Natural killer cell treated with Interleukin-12 subunit alpha and Interleukin-12 subunit beta and Interleukin-15 and Interleukin-18, amount 100 ng/mL, for 72 hours (primary cell): Measurements from ENCODE around the gene FBXO8. TPM values are rescaled to one million over a fixed set of nuclear protein-coding genes. Genes with fewer than 3 reads are reported as not detected.
"Not testable (repeated sequence)": the region's sequence is repeated elsewhere in the genome, so short reads cannot be mapped to it uniquely, and the experiment has no call there.

Source experiments
- ATAC-seq, 2 donors: fragments of 150-1000 bp; cut with Tn5 transposase in 1 of 2; sonication (Bioruptor Pico), chemical (Tn5 transposase) in 1 of 2; 2 replicates each; pipeline ENCODE4 v1.10.0; 2021
- DNase-seq: peaks from one replicate; pipeline ENCODE4 v3.0.0; 2022; ENCODE audit warnings: low spot score
- H3K27ac Mint-ChIP-seq, 2 donors: 1 replicate in 1 of 2; 2 replicates in 1 of 2; pipeline ENCODE4 v1.8.0; 2022; ENCODE audit warnings: mixed read lengths in 2 of 2, mild to moderate bottlenecking in 1 of 2, moderate library complexity in 1 of 2
- H3K27me3 Mint-ChIP-seq, 2 donors: 1 replicate in 1 of 2; 2 replicates in 1 of 2; pipeline ENCODE4 v1.8.0; 2022; ENCODE audit warnings: mixed read lengths in 2 of 2
- H3K36me3 Mint-ChIP-seq: one replicate; pipeline ENCODE4 v1.8.0; 2022; ENCODE audit warnings: mixed read lengths
- H3K4me1 Mint-ChIP-seq, 2 donors: 1 replicate in 1 of 2; 2 replicates in 1 of 2; pipeline ENCODE4 v1.8.0; 2022; ENCODE audit warnings: low read depth in 2 of 2, mixed read lengths in 2 of 2, mild to moderate bottlenecking in 1 of 2
- H3K4me3 Mint-ChIP-seq: one replicate; pipeline ENCODE4 v1.8.0; 2022; ENCODE audit warnings: mixed read lengths
- H3K9me3 Mint-ChIP-seq: 2 replicates; pipeline ENCODE4 v1.8.0; 2022; ENCODE audit warnings: mixed read lengths
- total RNA-seq, 2 donors: library from RNA; stranded (reverse); gene quantifications; one replicate each; pipeline ENCODE4 v1.2.3, GENCODE V29; 2022

Gene FBXO8
- total RNA-seq, 2 donors from 2014 or later: 11.4 to 21.8 TPM

DNA sequence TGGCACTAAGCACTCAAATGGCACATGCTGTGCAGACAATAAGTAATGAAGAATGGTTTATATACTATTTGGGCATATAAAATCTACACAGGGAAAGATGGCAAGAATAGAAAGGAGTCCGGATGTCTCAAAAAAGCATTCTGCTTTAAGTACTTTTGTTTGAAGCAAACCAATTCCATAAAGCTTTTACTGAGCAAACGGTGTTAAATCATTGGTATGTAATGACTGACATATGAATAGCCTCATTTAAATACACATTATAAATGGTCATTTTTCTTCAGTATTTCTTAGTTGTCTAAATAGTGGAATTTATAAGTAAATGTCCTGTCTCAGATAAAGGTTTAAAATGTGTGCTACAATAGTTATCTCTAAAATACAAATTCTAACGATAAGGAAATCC is 6.0 kb downstream of the FBXO8 start:
- no peak for DNase-seq
- Mint-ChIP-seq H3K4me3 (no peak overlapping the region), H3K4me1 (peaks cover 13 to 33% of the 10 kb centered on the region in 2 donors), H3K27me3 (no peaks in the 10 kb centered on the region), H3K27ac (no peak overlapping the region), H3K9me3 (no peaks in the 10 kb centered on the region), H3K36me3 (peaks cover 17% of the 10 kb centered on the region)
- ATAC-seq: no peak

GRCh38 chr4:174275101-174275500 is 8.4 kb downstream of the FBXO8 start:
- ATAC-seq (no peak), DNase-seq (no peak)
- Mint-ChIP-seq H3K27ac (no peak overlapping the region), H3K4me3 (no peak overlapping the region), H3K36me3 (peaks cover 12% of the 10 kb centered on the region), H3K27me3 (no peaks in the 10 kb centered on the region), H3K9me3 (no peaks in the 10 kb centered on the region), H3K4me1 (peaks cover 18 to 23% of the 10 kb centered on the region in 2 donors)

GRCh38 chr4:174274436-174274835 is 9.0 kb downstream of the FBXO8 start:
- no peaks in the 10 kb centered on the region for H3K27me3 Mint-ChIP-seq
- DNase-seq (no peak), ATAC-seq (no peak)
- H3K4me1 Mint-ChIP-seq: peaks cover 17 to 18% of the 10 kb centered on the region in 2 donors
- no peak overlapping the region for H3K27ac Mint-ChIP-seq
- H3K9me3 Mint-ChIP-seq: no peaks in the 10 kb centered on the region
- H3K4me3 Mint-ChIP-seq: no peak overlapping the region
- H3K36me3 Mint-ChIP-seq: peaks cover 7% of the 10 kb centered on the region

DNA sequence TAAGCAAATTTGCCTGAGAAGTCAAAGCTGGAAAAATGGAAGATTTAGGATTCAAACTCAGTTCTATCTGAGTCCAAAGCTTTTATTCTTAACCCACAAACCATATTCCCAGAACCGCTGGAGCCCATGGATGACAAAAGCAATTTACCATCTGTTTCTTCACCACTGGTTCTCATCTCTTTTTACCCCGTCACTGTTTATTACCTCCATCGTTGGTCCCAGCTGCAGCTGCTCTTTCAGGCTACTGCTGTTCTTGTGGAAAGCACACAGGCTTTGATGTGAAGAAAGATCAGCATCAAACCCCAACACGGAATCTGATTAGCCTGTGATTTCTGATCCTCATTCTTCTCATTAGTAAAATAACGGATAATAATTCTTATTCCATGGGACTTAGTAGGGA is 9.5 kb downstream of the FBXO8 start:
- ATAC-seq (no peak), DNase-seq (no peak)
- H3K27me3 Mint-ChIP-seq: no peaks in the 10 kb centered on the region
- H3K36me3 Mint-ChIP-seq: peaks cover 2% of the 10 kb centered on the region
- peaks cover 12 to 16% of the 10 kb centered on the region in 2 donors for H3K4me1 Mint-ChIP-seq
- H3K4me3 Mint-ChIP-seq: no peak overlapping the region
- H3K27ac Mint-ChIP-seq: no peak overlapping the region
- H3K9me3 Mint-ChIP-seq: no peaks in the 10 kb centered on the region

GRCh38 chr4:174266416-174266815 is 17.1 kb downstream of the FBXO8 start:
- peaks cover 0 to 9% of the 10 kb centered on the region in 2 donors for H3K4me1 Mint-ChIP-seq
- no peaks in the 10 kb centered on the region for H3K27me3 Mint-ChIP-seq
- no peak for ATAC-seq
- no peak overlapping the region for H3K4me3 Mint-ChIP-seq
- no peak for DNase-seq
- H3K36me3 Mint-ChIP-seq: no peaks in the 10 kb centered on the region
- H3K27ac Mint-ChIP-seq: no peak overlapping the region
- no peaks in the 10 kb centered on the region for H3K9me3 Mint-ChIP-seq

DNA sequence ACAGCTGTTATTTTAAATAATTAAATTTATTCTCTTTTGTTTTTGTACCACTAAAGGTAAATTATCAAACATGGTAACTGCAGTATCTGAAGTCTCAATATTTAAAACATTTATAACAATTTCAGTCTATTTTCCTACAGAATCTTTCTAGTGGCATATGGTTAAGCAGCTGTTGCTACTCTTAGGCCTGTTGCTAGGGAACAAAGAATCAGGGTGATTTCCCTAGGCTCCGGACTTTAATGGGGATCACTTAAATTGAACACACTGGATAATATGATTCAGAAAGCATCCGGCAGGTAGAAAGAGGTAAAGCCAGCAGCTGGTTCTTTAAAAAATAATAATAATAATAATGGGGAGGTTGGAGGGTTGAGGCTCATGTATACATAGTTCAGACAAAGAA is 17.6 kb downstream of the FBXO8 start:
- ATAC-seq (no peak), DNase-seq (no peak)
- Mint-ChIP-seq H3K27ac (no peak overlapping the region), H3K4me3 (no peak overlapping the region), H3K4me1 (peaks cover 0 to 7% of the 10 kb centered on the region in 2 donors), H3K36me3 (no peaks in the 10 kb centered on the region), H3K9me3 (no peaks in the 10 kb centered on the region), H3K27me3 (no peaks in the 10 kb centered on the region)

DNA sequence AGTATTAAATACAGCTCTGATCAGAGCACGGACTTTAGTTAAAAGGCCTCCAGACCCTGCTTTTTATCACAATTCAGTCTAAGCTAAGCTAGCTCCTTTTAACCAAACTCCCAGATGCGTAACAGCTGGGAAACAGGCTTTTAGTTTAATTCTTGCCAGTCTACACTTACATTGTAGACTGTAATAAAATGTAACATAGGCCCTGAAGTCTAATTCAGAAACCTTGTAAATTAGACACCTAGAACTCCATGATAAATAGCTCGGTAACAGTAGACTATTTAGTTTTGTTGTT is 20.1 kb downstream of the FBXO8 start:
- DNase-seq (no peak), ATAC-seq (no peak)
- Mint-ChIP-seq H3K27ac (no peak overlapping the region), H3K9me3 (no peaks in the 10 kb centered on the region), H3K27me3 (no peaks in the 10 kb centered on the region), H3K4me1 (peaks cover 0 to 5% of the 10 kb centered on the region in 2 donors), H3K4me3 (no peak overlapping the region), H3K36me3 (no peaks in the 10 kb centered on the region)

- ATAC-seq: no peak
These were observed 20.6 kb downstream of the FBXO8 start for GRCh38 chr4:174262624-174263444.

DNA sequence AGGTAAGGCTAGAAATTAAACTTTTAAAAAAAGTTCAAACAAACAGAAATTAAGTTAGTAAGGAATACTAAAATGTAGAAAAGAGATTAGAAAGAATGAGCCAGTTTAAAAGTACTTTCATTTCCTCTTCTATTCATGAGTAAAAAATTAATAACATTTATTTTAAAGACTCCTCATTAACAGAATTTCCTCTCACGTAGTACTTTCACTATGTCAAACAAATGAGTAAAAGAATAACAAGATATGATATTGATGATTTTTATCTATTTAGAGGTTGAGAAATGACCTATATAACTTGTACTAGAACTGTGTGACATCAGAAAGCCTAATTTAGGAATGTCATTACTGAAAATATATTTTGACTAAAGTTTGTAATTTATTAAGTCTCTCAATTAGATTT is 22.0 kb downstream of the FBXO8 start:
- H3K9me3 Mint-ChIP-seq, H3K27me3 Mint-ChIP-seq, DNase-seq, H3K4me1 Mint-ChIP-seq, H3K4me3 Mint-ChIP-seq, H3K36me3 Mint-ChIP-seq, ATAC-seq, H3K27ac Mint-ChIP-seq: not testable (repeated sequence)

More at GRCh38 chr4:174262624-174263444, 20.6 kb downstream of the FBXO8 start:
- Mint-ChIP-seq H3K27ac (no peak overlapping the region), H3K4me1 (peaks cover 0 to 5% of the 10 kb centered on the region in 2 donors), H3K9me3 (no peaks in the 10 kb centered on the region), H3K4me3 (no peak overlapping the region), H3K27me3 (no peaks in the 10 kb centered on the region), H3K36me3 (no peaks in the 10 kb centered on the region)
- no peak for DNase-seq

- no peaks in the 10 kb centered on the region for H3K27me3 Mint-ChIP-seq
- ATAC-seq (no peak), DNase-seq (no peak)
- no peaks in the 10 kb centered on the region for H3K9me3 Mint-ChIP-seq
- H3K36me3 Mint-ChIP-seq: no peaks in the 10 kb centered on the region
- H3K27ac Mint-ChIP-seq: no peak overlapping the region
- H3K4me1 Mint-ChIP-seq: peaks cover 0 to 5% of the 10 kb centered on the region in 2 donors
- no peak overlapping the region for H3K4me3 Mint-ChIP-seq
These were observed 23.4 kb downstream of the FBXO8 start for GRCh38 chr4:174260099-174260498.

DNA sequence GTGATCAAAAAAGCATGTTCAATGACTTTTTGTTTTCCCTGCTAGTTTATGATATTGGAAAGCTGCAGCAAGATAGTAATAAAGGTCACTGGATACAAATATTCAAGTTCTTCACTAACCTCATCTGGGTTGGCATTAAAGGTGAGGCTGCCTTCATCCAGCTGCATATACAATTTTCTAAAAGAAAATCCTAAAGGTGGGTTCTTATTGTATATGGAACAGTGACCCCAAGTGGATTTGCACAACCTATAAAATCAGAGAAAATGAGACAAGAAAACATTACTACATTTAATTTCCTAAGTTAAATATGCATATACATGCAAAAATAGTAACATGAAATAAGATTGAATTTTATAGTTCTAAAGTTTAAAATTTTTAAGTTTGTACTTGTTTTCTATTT is 23.9 kb downstream of the FBXO8 start:
- Mint-ChIP-seq H3K4me3 (no peak overlapping the region), H3K4me1 (peaks cover 0 to 2% of the 10 kb centered on the region in 2 donors), H3K27me3 (no peaks in the 10 kb centered on the region), H3K27ac (no peak overlapping the region), H3K9me3 (no peaks in the 10 kb centered on the region), H3K36me3 (no peaks in the 10 kb centered on the region)
- ATAC-seq: no peak
- DNase-seq: no peak

GRCh38 chr4:174256277-174256713 is 27.2 kb downstream of the FBXO8 start:
- ATAC-seq (no peak), DNase-seq (no peak)
- Mint-ChIP-seq H3K36me3 (no peaks in the 10 kb centered on the region), H3K9me3 (no peaks in the 10 kb centered on the region), H3K4me1 (no peaks in the 10 kb centered on the region), H3K27ac (no peak overlapping the region), H3K4me3 (no peak overlapping the region), H3K27me3 (no peaks in the 10 kb centered on the region)

DNA sequence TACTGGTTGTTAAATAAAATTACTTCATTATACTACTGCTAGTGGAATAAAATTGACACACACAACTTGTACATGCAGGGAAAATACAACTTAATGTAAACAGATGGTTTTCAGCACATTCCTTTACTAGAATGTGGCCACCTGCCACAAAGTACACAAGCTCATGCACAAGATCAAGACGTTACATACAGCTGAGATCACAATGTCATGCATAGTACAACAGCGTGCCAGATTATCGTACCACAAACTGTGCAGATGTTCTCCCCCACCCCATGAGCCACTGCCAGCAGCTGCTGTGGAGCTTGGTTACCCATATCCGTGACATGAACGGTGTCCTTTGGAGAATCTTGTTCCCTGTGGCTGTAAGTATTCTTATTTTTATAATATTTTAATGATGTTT is 27.7 kb downstream of the FBXO8 start:
- ATAC-seq (no peak), DNase-seq (no peak)

DNA sequence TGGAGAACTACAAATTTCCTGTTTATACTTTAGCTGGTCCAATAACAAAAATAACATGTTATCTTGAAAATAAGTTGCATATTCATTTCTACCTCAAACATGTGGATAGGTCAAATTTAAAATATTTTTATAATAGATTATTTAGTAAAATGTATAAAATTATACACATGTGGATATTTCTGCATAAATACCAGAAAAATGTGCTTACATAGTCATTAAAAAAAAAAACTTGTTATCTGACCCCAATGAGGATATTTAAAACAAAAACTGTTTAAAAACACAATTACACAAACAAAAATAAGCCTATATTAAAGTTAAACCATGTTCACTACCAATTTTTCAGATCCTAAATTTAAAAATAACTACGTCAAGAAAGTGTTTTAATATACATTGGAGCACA is 28.1 kb downstream of the FBXO8 start:
- no peaks in the 10 kb centered on the region for H3K36me3 Mint-ChIP-seq
- no peak overlapping the region for H3K27ac Mint-ChIP-seq
- no peaks in the 10 kb centered on the region for H3K4me1 Mint-ChIP-seq
- H3K4me3 Mint-ChIP-seq: no peak overlapping the region
- ATAC-seq (no peak), DNase-seq (no peak)
- no peaks in the 10 kb centered on the region for H3K27me3 Mint-ChIP-seq
- no peaks in the 10 kb centered on the region for H3K9me3 Mint-ChIP-seq

More for the DNA sequence above, 27.7 kb downstream of the FBXO8 start:
- Mint-ChIP-seq H3K27me3 (no peaks in the 10 kb centered on the region), H3K27ac (no peak overlapping the region), H3K4me3 (no peak overlapping the region), H3K4me1 (no peaks in the 10 kb centered on the region), H3K36me3 (no peaks in the 10 kb centered on the region), H3K9me3 (no peaks in the 10 kb centered on the region)

DNA sequence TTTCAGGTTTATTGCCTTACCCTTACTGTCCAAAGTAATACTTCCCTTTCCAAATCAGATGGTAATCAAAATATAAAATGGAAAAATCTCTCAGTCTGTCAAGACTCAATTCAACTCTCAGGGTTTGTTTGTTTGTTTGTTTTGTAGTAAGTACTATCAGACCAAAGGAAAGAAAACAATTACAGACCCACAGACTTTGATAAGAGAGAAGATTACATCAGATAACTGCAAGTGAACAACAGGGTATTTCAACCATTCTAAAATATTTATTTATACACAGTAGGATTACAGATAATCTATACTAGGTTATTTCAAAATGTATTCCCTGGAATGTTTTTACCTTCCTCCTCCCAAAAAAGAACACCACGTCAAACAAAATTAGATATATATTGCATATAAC is 28.9 kb downstream of the FBXO8 start:
- H3K9me3 Mint-ChIP-seq: no peaks in the 10 kb centered on the region
- H3K4me1 Mint-ChIP-seq: no peaks in the 10 kb centered on the region
- ATAC-seq (no peak), DNase-seq (no peak)
- H3K36me3 Mint-ChIP-seq: no peaks in the 10 kb centered on the region
- no peak overlapping the region for H3K4me3 Mint-ChIP-seq
- H3K27ac Mint-ChIP-seq: no peak overlapping the region
- H3K27me3 Mint-ChIP-seq: no peaks in the 10 kb centered on the region
